ENCODE measurements around the gene ZDHHC24.

- TF ChIP-seq POLR2A (IDR thresholded peaks at IDR 0.05) = no peak
- TF ChIP-seq POLR2AphosphoS5 (IDR thresholded peaks at IDR 0.05; ENCODE audit: insufficient read depth in 1 of 2, low read depth in 1 of 2) = no peak
- no peak for TF ChIP-seq CTCF (IDR thresholded peaks at IDR 0.05)
These were observed 50.4 kb downstream of the ZDHHC24 start for GRCh38 chr11:66495401-66495854.
